CMK (cell line): ENCODE results near the gene SPATA2L.

ENCODE experiments used
- DNase-seq: peaks from one replicate; pipeline ENCODE4 v3.0.0-alpha.2; 2010; ENCODE audit warnings: low read depth

Gene SPATA2L

GRCh38 chr16:89701425-89702406 lies at the start of gene SPATA2L:
Gene SPATA2L, minus strand, starts transcription at chr16:89701705. Its CDS starts 473 bp downstream, at chr16:89701232.
- DNase-seq, result no peak

GRCh38 chr16:89749637-89750036 lies 48.1 kb upstream of the SPATA2L start:
- DNase-seq, result no peak

- DNase-seq, result no peak
Measured at GRCh38 chr16:89748921-89749320, 47.4 kb upstream of the SPATA2L start.

GRCh38 chr16:89748076-89748475 lies 46.6 kb upstream of the SPATA2L start:
- no peak for DNase-seq

- no peak for DNase-seq
Measured at GRCh38 chr16:89746043-89746442, 44.5 kb upstream of the SPATA2L start.

- no peak for DNase-seq
Measured at GRCh38 chr16:89744813-89745212, 43.3 kb upstream of the SPATA2L start.

- no peak for DNase-seq
Measured at GRCh38 chr16:89742948-89743347, 41.4 kb upstream of the SPATA2L start.

- no peak for DNase-seq
Measured at GRCh38 chr16:89741342-89742014, 40.0 kb upstream of the SPATA2L start.

- DNase-seq, result no peak
Measured at GRCh38 chr16:89739383-89739782, 37.9 kb upstream of the SPATA2L start.

GRCh38 chr16:89738538-89739317 lies 37.2 kb upstream of the SPATA2L start:
- DNase-seq, result no peak

- no peak for DNase-seq
Measured at GRCh38 chr16:89738072-89738377, 36.5 kb upstream of the SPATA2L start.

- no peak for DNase-seq
Measured at GRCh38 chr16:89737341-89738071, 36.0 kb upstream of the SPATA2L start.

- DNase-seq, result no peak
Measured at GRCh38 chr16:89736554-89736953, 35.0 kb upstream of the SPATA2L start.

GRCh38 chr16:89733792-89734191 lies 32.3 kb upstream of the SPATA2L start:
- DNase-seq, result no peak

- DNase-seq, result no peak
Measured at GRCh38 chr16:89733322-89733721, 31.8 kb upstream of the SPATA2L start.

- no peak for DNase-seq
Measured at GRCh38 chr16:89732918-89733242, 31.4 kb upstream of the SPATA2L start.

GRCh38 chr16:89732142-89732917 lies 30.8 kb upstream of the SPATA2L start:
- no peak for DNase-seq

- DNase-seq, result no peak
Measured at GRCh38 chr16:89730610-89731234, 29.2 kb upstream of the SPATA2L start.

- no peak for DNase-seq
Measured at GRCh38 chr16:89729863-89730593, 28.5 kb upstream of the SPATA2L start.

GRCh38 chr16:89729293-89729692 lies 27.8 kb upstream of the SPATA2L start:
- DNase-seq, result no peak
